ENCODE measurements around the gene MARCHF7.

- TF ChIP-seq POLR2A (IDR thresholded peaks at IDR 0.05), result no peak
- TF ChIP-seq CTCF (IDR thresholded peaks at IDR 0.05), result no peak
Observed at GRCh38 chr2:159710601-159711180, 1.6 kb upstream of the MARCHF7 start.

All from esophagus squamous epithelium (tissue), 4 donors.